GM21737 (cell line): ENCODE results near the gene LY9.

Experiments
- ATAC-seq: cut with Tn5 transposase; IDR thresholded peaks from one replicate; pipeline ENCODE4 v1.9.1; 2021; ENCODE audit warnings: mild to moderate bottlenecking, moderate library complexity; ENCODE audit not compliant: unreplicated experiment

Gene LY9

GRCh38 chr1:160800645-160801408, 4.9 kb downstream of the LY9 start:
- ATAC-seq = no peak

DNA sequence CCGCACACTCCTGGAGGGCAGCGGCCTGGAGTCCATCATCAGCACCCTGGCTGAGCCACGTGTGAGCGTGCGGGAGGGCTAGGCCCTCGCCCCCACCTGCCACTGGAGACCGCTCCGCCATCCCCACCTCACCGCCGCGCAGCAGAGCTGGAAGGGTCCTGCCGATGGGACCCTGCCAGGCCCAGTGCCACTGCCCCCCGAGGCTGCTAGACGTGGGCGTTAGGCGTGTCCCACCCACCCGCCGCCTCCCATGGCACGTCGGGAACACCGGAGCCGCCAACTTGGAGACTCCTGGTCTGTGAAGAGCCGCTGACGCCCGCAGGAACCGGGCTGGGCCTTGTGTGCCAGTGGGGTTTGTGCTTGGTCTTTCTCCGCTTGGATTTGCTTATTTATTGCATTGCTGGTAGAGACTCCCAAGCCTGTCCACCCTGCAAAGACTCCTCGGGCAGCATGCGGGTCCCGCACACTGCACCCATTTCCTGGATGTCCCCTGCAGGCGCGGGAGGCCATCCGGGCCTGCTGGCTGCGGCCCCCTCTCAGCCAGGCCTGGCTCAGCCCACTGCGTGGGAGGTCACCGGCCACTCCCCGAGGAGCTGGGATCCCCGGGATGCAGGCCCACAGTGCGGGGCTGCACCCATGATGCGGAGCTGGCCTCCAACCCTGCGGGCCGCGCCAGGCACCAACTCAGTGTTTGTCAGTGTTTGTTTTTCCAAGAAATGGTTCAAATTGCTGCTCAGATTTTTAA, 6.0 kb downstream of the LY9 start:
- no peak for ATAC-seq

DNA sequence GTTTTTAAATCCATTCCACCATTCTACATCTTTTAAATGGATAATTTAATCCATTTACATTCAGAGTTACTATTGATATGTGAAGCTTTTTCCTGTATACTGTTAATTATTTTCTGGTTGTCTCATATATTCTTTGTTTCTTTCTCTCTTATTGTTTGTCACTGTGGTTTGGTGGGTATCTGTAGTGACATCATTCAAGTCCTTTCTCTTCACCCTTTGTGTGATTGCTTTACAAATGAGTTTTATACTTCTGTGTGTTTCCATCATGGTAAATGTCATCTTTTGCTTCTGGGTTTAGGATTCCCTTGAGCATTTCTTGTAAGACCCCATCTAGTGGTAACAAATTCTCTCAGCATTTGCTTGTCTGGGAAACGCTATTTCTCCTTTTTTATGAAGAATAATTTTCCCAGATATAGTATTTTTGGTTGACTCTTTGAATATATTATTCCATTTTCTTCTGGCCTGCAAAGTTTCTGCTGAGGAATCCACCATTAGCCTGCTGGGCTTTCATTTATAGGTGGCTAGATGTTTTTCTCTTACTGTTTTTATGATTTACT, 10.2 kb downstream of the LY9 start:
- no peak for ATAC-seq

GRCh38 chr1:160806784-160807183, 10.8 kb downstream of the LY9 start:
- no peak for ATAC-seq

- no peak for ATAC-seq
Observed at GRCh38 chr1:160807247-160807646, 11.3 kb downstream of the LY9 start.

DNA sequence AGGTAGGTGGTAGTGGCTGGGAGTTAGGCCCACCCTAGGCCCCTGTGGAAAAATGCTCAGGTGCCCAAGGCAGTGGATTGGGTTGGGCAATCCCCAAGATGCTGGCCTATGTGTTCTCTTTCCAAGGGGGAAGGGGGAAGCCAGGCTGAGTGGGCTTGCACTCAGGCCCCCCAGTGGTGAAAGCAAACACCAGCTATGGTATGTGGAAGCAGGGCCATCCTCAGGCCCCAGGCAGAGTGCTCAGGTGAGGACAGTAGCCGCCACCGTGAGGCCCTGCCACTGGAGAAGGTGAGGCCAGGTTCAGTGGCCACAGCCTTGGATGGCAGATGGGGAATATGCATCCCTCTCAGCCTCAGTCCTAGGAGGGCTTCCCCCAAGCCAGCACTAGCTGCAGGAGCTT, 11.8 kb downstream of the LY9 start:
- ATAC-seq = no peak

- no peak for ATAC-seq
Observed at GRCh38 chr1:160808289-160808688, 12.3 kb downstream of the LY9 start.

DNA sequence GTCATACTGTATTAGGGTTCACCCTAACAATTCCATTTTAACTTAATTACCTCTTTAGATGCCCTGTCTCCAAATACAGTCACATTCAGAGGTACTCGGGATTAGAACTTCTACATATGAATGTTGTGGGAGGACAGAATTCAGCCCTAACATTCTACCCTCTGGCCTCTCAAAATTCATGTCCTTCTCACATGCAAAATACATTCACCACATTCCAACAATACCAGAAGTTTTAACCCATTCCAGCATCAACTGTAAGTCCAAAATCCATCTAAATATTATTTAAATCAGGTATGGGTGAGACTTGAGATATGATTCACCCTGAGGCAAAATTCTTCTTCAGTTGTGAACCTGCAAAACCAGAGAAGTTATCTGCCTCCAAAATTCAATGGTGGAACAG, 14.5 kb downstream of the LY9 start:
- no peak for ATAC-seq

DNA sequence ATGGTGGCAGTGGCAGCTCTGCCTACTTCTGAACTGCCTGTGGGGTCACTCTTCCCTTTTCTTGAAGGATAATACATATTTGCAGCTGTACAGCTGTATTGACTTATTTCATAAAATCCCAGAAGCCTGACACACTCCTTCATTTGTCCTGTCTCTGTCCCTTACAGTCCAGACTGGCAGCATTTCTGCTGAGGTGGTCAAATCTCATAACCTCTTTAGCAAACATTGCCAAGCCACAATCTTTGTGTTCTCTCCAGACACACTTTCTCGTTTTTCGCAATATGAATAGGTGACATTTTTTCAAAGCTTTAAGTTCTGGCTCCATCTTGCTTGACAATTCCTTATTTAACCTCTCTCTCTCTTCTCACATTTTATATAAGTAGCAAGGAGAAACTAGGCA, 15.2 kb downstream of the LY9 start:
- ATAC-seq = no peak

DNA sequence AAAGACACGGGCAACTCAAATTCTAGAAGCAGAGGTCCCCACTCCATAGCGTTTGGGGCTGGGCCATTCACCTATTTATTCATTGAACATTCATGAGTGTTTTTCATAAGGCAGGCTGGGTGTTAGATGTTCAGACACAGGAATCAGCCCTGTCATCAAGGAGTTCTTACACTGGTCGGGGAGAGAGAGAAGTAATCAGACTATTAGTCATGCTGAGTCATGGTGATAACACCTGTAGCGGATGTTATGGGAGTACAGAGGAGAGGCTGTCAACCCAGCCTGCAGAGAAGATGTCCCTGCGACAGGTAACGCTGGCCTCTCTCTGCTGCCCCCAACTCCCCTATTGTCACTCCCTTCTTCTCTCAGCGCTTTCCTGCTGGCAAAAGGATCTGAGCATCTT, 17.2 kb downstream of the LY9 start:
- no peak for ATAC-seq

- ATAC-seq = no peak
Observed at GRCh38 chr1:160814316-160814715, 18.3 kb downstream of the LY9 start.

- no peak for ATAC-seq
Observed at GRCh38 chr1:160814856-160815255, 18.9 kb downstream of the LY9 start.

- no peak for ATAC-seq
Observed at GRCh38 chr1:160818207-160818937, 22.4 kb downstream of the LY9 start.

GRCh38 chr1:160819186-160819585, 23.2 kb downstream of the LY9 start:
- ATAC-seq = no peak

- no peak for ATAC-seq
Observed at GRCh38 chr1:160821627-160822026, 25.7 kb downstream of the LY9 start.

DNA sequence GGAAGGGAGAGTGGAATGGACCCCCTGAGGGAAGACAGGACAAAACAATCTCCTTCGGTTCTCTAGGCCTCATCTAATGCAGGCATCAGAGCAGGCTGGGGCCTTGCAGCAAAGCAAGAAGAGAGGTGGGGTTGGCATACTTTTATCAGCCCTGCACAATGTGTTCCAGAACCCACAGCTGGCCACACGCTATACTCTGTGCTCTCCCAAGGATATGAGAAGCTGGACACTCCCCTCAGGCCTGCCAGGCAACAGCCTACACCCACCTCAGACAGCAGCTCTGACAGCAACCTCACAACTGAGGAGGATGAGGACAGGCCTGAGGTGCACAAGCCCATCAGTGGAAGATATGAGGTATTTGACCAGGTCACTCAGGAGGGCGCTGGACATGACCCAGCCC, 27.3 kb downstream of the LY9 start:
- no peak for ATAC-seq

GRCh38 chr1:160826546-160826945, 30.6 kb downstream of the LY9 start:
- no peak for ATAC-seq

GRCh38 chr1:160827418-160827817, 31.4 kb downstream of the LY9 start:
- ATAC-seq = no peak

GRCh38 chr1:160829766-160830165, 33.8 kb downstream of the LY9 start:
- no peak for ATAC-seq

GRCh38 chr1:160830321-160831153, 34.6 kb downstream of the LY9 start:
- ATAC-seq = no peak
